ENCODE data around the gene MVK.

DNA sequence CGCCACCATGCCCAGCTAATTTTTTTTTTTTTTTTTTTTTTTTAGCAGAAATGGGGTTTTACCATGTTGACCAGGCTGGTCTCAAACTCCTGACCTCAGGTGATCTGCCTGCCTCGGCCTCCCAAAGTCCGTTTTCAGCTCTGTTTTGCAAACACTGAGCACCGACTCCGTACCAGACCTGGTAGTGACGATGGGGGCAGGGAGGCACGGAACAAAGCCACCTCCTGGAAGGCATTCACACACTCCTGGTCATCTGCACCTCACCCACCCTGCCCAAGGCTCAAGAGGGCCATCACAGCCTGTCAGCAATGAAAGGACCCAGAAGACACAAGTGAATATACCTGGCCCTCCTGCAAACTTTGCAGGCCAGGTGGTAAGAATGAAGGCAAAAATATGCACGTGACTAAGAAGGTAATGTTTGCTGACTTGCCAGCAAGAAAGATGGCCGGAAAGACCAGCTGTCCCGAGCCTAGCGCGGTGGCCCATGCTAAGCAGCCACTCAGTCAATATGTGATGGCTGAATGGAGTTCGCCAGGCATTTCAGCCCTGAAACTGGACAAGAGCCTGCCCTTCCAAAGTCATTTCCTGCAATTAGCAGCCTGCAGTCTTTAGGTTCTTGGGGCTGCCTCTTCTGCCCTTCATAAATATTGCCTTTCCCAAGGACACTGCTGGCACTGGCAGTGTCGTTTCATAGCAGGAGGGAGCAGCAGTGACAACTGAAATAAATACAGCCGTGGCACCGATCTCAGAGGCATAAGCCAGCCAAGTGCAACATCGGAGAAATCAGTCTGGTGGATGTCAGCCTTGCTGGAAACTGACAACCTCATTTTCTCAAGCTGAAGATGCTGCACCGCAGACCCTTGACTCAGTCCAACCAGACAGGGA is 17.9 kb upstream of the MVK start:
- TF ChIP-seq, protein P1, sequence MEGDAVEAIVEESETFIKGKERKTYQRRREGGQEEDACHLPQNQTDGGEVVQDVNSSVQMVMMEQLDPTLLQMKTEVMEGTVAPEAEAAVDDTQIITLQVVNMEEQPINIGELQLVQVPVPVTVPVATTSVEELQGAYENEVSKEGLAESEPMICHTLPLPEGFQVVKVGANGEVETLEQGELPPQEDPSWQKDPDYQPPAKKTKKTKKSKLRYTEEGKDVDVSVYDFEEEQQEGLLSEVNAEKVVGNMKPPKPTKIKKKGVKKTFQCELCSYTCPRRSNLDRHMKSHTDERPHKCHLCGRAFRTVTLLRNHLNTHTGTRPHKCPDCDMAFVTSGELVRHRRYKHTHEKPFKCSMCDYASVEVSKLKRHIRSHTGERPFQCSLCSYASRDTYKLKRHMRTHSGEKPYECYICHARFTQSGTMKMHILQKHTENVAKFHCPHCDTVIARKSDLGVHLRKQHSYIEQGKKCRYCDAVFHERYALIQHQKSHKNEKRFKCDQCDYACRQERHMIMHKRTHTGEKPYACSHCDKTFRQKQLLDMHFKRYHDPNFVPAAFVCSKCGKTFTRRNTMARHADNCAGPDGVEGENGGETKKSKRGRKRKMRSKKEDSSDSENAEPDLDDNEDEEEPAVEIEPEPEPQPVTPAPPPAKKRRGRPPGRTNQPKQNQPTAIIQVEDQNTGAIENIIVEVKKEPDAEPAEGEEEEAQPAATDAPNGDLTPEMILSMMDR (IDR thresholded peaks at IDR 0.05; ENCODE audit: low read depth, low read length), result no peak
- TF ChIP-seq, protein P2, sequence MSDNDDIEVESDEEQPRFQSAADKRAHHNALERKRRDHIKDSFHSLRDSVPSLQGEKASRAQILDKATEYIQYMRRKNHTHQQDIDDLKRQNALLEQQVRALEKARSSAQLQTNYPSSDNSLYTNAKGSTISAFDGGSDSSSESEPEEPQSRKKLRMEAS (IDR thresholded peaks at IDR 0.05; ENCODE audit: low read depth, low read length), result no peak

Measured in NB4 (cell line).